ENCODE measurements around the gene FIGN. TPM values are rescaled to one million over a fixed set of nuclear protein-coding genes. Genes with fewer than 3 reads are reported as not detected.
A peak's percentile ranks its signal among the peaks of the same experiment; 100 is the strongest.

FIGN gene
- total RNA-seq, 1 donor from 2014 or later, result 41.1 TPM

- Histone ChIP-seq H3F3A (ENCODE audit: low read depth) (no peaks in the 10 kb centered on the region), H3K27me3 (no peaks in the 10 kb centered on the region), H3K4me2 (no peak overlapping the region), H3K9ac (no peak overlapping the region), H3K79me2 (ENCODE audit: low read depth) (no peaks in the 10 kb centered on the region), H3K27ac (no peak overlapping the region), H3K4me3 (no peak overlapping the region), H3K9me3 (ENCODE audit: low read depth) (no peaks in the 10 kb centered on the region), H4K20me1 (ENCODE audit: low read depth) (no peaks in the 10 kb centered on the region), H3K4me1 (no peaks in the 10 kb centered on the region), H3K36me3 (no peaks in the 10 kb centered on the region), H2AFZ (replicated peaks) (no peak overlapping the region)
- Mint-ChIP-seq H3K27me3 (ENCODE audit: insufficient read depth, low read depth) (peaks cover 2% of the 10 kb centered on the region), H3K4me1 (no peaks in the 10 kb centered on the region), H3K27ac (no peak overlapping the region), H3K9me3 (no peaks in the 10 kb centered on the region), H3K4me3 (no peak overlapping the region), H3K36me3 (no peaks in the 10 kb centered on the region)
- no peak for DNase-seq (ENCODE audit: low spot score)
- no peak for TF ChIP-seq EZH2 (IDR thresholded peaks at IDR 0.05)
- no peak for TF ChIP-seq CTCF (IDR thresholded peaks at IDR 0.05)
- no peak for TF ChIP-seq EZH2phosphoT487 (IDR thresholded peaks at IDR 0.05)
Measured at GRCh38 chr2:163748420-163748819, 12.6 kb upstream of the FIGN start.

GRCh38 chr2:163741435-163741834 lies 5.6 kb upstream of the FIGN start:
- no peak overlapping the region for H2AFZ ChIP-seq (replicated peaks)

GRCh38 chr2:163737563-163737962 lies 1.8 kb upstream of the FIGN start:
- Histone ChIP-seq H3K9me3 (ENCODE audit: low read depth) (no peaks in the 10 kb centered on the region), H3K4me2 (peak overlapping the region; percentile 95)

More at GRCh38 chr2:163741435-163741834, 5.6 kb upstream of the FIGN start:
- no peaks in the 10 kb centered on the region for H3K36me3 Mint-ChIP-seq
- no peaks in the 10 kb centered on the region for H3K79me2 ChIP-seq (ENCODE audit: low read depth)
- no peaks in the 10 kb centered on the region for H3K27me3 ChIP-seq
- no peaks in the 10 kb centered on the region for H3K9me3 Mint-ChIP-seq
- peaks cover 11% of the 10 kb centered on the region for H3K4me1 ChIP-seq
- H3K4me3 Mint-ChIP-seq, result no peak overlapping the region
- H3K36me3 ChIP-seq, result no peaks in the 10 kb centered on the region
- no peak overlapping the region for H3K4me2 ChIP-seq
- H3F3A ChIP-seq (ENCODE audit: low read depth), result peaks cover 15% of the 10 kb centered on the region
- no peaks in the 10 kb centered on the region for H4K20me1 ChIP-seq (ENCODE audit: low read depth)
- H3K9me3 ChIP-seq (ENCODE audit: low read depth), result no peaks in the 10 kb centered on the region
- no peak for DNase-seq (ENCODE audit: low spot score)
- H3K27me3 Mint-ChIP-seq (ENCODE audit: insufficient read depth, low read depth), result peaks cover 4% of the 10 kb centered on the region
- no peak overlapping the region for H3K9ac ChIP-seq
- no peak overlapping the region for H3K27ac Mint-ChIP-seq
- no peak overlapping the region for H3K27ac ChIP-seq
- TF ChIP-seq EZH2phosphoT487 (IDR thresholded peaks at IDR 0.05) (no peak), CTCF (IDR thresholded peaks at IDR 0.05) (no peak), EZH2 (IDR thresholded peaks at IDR 0.05) (no peak)
- H3K4me1 Mint-ChIP-seq, result peaks cover 11% of the 10 kb centered on the region
- no peak overlapping the region for H3K4me3 ChIP-seq

More at GRCh38 chr2:163737563-163737962, 1.8 kb upstream of the FIGN start:
- H3F3A ChIP-seq (ENCODE audit: low read depth), result peaks cover 28% of the 10 kb centered on the region
- H3K9ac ChIP-seq, result no peak overlapping the region
- no peak for DNase-seq (ENCODE audit: low spot score)
- H3K4me3 Mint-ChIP-seq, result peak overlapping the region; percentile 90
- peaks cover 21% of the 10 kb centered on the region for H3K4me1 Mint-ChIP-seq
- H3K27me3 ChIP-seq, result no peaks in the 10 kb centered on the region
- H3K27ac ChIP-seq, result peak overlapping the region; percentile 99
- peaks cover 4% of the 10 kb centered on the region for H3K27me3 Mint-ChIP-seq (ENCODE audit: insufficient read depth, low read depth)
- H4K20me1 ChIP-seq (ENCODE audit: low read depth), result no peaks in the 10 kb centered on the region
- H3K36me3 ChIP-seq, result no peaks in the 10 kb centered on the region
- H2AFZ ChIP-seq (replicated peaks), result no peak overlapping the region
- peaks cover 32% of the 10 kb centered on the region for H3K79me2 ChIP-seq (ENCODE audit: low read depth)
- peaks cover 22% of the 10 kb centered on the region for H3K4me1 ChIP-seq
- no peaks in the 10 kb centered on the region for H3K9me3 Mint-ChIP-seq
- TF ChIP-seq CTCF (IDR thresholded peaks at IDR 0.05) (no peak), EZH2 (IDR thresholded peaks at IDR 0.05) (no peak), EZH2phosphoT487 (IDR thresholded peaks at IDR 0.05) (no peak)
- H3K36me3 Mint-ChIP-seq, result no peaks in the 10 kb centered on the region
- peak overlapping the region; percentile 92 for H3K4me3 ChIP-seq
- H3K27ac Mint-ChIP-seq, result no peak overlapping the region

All from neural progenitor cell (in vitro differentiated cells).